ENCODE data around the gene KIF17.

The KIF17 gene

DNA sequence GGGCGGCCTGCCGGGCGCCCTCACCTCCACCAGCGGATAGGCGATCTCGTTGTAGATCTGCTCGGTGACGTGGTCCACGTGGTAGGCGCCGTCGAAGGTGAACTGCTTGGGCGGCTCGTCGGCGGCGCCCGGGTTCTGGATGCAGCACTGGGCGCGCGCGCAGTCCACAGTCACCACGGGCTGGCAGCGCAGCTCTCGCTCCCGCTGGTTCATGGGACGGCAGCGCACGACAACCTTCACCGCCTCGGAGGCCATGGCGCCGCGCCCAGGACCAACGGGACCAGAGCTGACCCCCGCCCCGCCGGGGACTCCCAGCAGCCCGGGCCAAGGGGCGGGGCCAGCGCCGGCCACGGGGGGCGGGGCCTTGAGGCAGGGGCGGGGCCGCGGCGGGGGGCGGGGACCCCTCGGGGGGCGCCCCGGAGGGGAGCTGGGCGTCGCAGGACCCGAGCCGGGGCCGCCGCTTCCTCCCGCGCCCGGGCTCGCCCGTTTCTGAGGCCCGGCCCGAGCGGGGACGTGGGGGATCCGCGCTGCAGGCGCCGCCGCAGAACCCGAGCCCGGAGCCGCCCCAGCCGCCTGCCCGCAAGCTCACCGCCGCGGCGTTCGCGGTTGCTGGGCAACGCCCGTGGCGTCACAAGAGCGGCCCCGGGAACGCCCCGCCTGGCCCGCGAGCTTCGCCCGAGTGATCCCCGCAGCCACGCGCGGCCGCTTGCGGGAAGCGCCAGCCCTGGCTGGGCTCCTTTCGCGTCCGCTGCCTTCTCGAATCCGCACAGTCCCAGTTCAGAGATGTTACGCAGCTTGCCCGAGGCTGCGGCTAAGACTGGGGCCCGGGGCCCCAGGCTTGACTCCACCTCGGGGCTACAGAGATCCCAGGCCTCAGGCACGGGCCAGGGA is at the start of gene KIF17:
Gene KIF17, minus strand, starts transcription at position 556 of the 891 bp plus-strand sequence. Its CDS starts 301 bp downstream, at position 255.
- peak; percentile 27 for DNase-seq

DNA sequence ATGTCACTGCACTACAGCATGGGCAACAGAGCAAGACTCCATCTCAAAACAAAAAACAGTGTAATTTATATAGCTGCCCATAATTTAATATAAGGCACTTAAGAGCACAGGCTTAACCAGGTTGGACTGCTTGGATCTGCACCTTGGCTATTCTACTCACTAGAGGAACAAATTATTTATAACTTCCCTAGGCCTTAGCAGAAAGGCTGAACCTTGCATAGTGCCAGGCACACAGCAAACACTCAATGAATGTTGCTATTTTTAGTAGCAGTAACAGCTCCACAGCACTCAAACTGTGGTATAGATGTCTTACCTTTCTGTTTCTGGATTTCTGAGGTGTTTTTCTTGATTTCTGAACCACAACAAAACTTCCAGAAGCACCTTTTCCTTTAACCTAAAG is 49.5 kb upstream of the KIF17 start:
- DNase-seq = no peak

DNA sequence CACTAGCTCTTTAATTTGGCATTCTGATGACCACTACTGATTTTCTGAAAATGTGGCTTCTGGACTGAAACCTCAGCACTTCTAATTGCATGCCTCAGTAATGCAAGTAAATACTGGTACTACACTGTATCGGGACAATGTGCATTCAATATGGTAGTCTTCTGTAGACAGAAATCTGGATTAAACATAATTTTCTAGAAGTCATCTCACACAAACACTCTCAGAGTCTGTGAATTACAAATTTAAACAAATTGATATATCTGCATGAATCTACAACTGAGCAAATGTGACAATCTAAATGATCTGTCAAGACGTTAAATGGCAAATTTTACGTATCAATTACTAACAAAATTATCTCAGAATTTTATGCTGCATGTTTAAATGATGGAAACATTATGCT is 45.6 kb upstream of the KIF17 start:
- no peak for DNase-seq

DNA sequence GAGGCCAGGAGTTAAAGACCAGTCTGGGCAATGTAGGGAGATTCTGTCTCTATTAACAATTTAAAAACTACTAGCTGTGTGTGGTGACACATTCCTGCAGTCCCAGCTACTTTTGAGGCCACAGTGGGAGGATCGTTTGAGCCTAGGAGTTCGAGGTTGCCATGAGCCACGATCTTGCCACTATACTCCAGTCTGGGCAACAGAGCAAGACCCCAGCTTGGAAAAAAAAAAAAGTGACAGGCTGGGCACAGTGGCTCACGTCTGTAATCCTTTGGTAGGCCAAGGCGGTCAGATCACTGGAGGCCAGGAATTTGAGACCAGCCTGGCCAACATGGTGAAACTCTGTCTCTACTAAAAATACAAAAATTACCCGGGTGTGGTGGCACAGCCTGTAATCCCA is 42.5 kb upstream of the KIF17 start:
- no peak for DNase-seq

DNA sequence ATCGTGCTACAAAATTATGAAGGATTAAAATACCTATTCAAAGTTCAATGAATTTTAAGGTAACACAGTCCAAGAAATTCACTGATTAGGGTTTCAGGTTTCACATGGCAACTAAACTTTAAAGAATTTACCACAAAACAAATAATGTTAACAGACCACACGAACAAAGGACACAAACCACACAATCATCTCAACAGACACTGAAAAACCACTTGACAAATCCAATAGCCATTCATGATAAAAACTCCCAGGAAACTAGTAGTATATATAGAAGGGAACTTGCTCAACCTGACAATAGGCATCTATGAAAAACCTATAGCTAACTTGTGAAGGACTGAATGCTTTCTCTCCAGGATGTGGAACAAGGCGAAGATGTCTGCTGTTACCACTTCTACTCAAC is 35.8 kb upstream of the KIF17 start:
- no peak for DNase-seq

DNA sequence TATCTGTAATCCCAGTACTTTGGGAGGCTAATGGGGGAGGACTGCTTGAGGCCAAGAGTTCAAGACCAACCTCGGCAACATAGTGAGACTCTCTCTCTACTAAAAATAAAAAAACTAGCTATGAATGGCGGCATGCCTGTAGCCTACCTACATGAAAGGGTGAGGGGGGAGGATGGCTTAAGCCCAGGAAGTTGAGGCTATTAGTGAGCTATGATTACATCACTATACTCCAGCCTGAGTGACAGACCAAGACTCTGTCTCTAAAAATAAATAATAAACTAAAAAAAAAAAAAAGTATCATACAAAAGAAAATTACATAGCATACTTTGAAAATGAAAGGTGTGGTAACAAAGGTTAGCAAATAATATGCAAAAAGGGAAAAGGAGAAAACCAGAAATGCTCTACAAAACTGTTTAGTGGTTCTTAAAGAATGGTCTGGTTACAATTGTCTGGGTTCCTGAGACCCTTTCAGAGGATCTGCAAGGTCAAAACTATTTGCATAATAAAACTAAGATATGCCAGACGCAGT is 33.7 kb upstream of the KIF17 start:
- no peak for DNase-seq

DNA sequence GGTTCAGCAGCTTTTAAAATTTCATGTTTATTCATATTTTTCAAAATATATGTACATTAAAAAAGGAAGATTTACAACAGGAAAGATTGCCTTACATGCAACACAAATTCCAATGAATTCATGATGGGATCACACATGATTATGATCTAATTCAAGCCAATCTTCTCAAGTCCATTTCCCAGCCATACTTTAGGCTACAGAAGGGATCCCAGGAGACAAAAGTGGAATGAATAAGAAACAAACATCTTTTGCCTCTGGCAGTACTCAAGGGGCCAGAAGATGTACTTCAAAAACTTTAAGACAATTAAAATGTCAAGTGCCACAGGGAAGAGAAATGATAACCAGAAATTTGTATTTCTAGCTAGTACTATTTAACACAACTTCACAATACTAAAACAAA is 24.9 kb upstream of the KIF17 start:
- no peak for DNase-seq

DNA sequence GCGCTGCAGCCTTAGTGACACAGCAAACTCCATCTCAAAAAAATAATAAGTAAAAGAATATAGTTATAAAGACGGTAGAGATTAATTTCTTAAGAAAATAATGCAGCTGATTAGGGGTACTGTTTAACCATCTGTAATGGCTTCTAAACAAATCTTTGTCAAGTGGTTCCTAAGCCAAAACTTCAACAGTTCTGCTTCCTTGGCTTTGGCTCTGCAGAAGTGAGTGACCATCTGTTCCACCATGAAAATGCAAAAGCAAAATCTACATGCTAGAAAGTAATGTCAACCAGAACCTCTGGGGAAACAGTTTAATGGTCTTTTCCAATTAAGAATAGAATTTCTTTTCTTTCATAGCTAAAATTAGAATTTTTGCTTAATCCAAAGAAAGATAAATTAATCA is 23.0 kb upstream of the KIF17 start:
- no peak for DNase-seq

DNA sequence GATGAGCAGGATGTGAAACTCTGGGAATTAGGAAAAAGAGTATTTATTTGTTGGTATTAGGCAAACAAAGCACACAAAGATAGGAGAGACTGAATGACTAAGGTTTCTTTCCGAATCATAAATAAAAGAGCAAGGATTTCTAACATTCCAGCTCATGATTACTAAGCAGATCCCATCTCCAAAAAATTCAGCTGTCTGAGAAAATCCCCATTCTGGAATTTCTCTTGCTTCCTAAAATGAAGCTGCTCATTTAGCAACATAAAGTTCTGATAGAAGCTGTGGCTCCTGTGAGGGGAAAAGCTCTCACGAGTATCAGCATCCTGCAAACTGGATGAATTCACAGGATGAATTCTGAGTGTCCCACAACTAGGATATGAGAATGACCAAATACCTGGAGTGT is 21.4 kb upstream of the KIF17 start:
- no peak for DNase-seq

DNA sequence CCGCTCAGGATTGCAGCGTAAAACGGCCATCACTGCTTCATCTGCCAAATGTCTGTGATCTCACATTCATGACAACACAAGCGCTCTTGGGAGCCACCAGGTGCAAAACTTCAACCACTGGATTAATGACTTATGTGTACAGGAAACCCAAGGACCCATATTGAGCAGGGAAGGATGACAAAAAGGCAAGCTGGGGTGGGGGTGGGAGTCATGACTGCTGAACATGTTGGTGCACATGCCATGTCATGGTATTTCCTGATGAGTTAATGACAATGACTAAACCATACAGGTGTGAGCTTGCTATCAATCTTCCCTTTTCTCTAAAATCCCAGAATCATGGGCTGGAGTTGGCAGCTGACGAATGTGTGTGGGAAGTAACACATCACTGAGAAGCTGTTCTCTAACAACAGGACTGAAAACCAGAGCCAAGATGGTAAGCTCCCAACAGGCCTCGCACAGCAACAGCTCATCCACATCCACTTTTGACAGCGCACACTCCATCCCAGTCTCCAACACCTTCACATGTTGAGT is 17.8 kb upstream of the KIF17 start:
- no peak for DNase-seq

DNA sequence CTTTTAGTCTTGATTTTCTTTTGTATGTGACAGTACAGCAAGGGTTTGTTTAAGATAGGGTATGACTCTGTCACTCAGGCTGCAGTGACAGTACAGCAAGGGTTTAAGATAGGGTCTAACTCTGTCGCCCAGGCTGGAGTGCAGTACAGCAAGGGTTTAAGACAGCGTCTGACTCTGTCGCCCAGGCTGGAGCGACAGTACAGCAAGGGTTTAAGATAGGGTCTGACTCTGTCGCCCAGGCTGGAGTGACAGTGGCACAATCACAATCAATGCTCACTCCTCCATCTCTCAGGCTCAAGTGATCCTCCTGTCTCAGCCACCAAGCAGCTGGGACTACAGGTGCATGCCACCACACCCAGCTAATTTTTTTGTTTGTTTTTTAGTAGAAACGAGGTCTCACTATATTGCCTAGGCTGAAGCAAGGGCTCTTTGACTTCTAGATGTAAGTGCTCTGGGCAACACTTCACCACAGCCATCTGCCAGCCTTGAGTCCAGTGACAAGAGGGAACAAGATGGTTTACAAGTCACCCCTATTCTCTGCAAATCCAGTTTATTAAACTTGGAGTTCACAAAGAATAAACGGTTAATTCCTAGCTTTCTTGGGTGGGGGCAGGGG is 15.7 kb upstream of the KIF17 start:
- no peak for DNase-seq

DNA sequence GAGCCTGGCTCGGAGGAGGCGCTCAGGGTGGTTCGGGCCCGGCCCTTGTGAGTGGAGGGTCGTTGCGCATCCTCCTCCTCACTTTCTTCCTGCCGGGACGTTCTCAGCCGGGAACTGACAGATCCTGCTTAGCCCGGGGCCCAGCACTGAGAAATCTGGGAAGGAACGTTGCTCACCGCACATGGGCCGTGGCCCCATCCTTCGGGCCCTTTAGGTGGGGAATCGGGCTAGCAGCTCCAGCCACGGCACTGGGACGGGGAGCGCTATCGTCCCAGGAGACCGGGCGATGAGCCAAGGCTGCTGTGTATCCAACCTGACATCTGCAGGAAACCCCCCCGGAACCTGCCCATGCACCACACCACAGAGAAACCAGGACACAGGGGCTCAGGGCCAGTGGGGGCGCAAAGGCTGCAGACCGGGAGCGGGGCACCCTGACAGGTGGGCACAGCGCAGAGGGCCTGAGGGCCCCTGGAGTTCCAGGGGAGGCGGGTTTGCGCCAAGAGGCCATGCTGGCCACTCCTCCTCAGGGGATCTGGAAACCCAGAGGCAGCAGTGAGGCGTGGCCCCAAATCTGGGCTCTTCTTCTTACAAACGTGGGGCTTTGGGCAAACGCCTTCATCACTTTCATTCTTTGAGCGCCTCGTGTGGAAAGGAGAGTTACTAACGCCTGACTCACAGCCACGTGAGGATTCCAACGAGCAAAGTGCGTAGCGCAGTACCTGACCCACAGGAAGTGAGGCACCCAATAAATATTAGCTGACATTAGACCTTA is 15.0 kb upstream of the KIF17 start, which contains the start of gene SH2D5:
Gene SH2D5, minus strand, starts transcription at position 116 of the 772 bp plus-strand sequence. CDS start 4,659 bp downstream, outside the sequence.
- DNase-seq = peak; percentile 68

DNA sequence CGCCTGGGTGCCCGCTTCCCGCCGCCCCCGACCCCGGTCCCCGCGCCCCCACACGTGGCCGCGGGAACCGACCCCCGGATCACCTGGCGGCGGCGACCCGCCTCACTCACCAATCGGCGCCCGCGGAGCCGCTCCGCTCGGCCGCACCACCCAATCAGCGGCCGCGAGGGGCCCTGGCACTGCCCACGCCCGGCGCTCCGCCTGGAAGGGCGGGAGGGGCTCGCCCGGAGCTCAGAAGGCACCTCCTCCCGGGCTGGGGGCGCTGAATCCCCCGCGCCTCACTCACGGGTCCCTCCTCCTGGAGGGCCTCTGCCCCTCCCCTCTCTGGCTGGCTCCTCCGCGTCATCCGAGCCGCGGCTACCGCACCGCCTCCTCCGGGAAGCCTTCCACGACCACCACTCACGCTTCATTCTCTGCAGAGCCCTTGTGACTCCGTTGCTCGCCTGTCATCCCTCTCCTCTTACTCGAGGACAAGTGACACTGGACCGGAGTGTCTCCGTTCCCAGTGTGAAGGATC is 14.3 kb upstream of the KIF17 start:
- DNase-seq = no peak

DNA sequence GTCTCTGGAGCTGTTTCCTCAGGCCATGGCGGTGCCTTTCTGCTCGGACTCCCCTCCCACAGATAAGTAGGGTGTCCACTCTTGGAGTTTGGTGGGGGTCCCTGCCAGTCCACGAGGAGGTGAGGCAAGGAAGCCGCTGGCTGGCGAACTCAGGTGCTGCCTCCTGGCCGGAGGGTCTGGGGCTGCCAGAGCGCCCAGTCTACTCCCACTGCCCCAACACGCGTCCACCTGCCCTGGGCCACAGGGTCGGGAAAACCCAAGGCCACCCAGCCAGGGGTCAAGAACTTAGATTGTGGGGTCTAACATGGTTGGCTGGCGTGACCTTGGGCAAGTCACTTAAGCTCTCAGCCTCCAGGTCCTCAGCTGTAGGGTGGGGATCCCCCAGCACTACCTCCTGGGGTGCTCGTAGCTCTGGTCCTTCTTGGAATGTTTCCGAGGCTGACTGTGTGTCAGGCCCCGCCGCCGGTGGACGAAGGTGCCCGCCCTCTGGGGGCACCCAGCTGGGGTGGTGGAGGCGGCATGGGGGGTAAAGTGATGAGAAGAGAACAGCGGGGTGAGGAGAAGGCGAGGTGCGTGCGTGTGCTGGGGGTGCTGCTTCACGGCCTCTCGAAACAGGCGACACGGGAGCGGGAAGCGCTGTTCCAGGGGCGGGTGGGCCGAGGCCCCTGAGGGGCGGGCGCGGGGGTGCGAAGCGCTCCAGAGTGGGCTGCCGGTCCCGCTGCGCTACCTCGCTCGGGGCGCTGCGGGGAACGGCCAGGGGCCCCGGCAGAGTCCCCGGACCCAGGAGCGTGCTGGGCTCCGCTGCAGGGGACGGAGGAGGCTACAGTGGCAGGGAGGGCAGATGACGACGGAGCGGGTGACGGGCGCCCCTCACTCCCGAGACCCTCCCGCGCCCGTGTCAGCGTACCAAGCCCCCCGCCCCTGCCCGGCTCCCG is 13.5 kb upstream of the KIF17 start:
- DNase-seq = no peak

DNA sequence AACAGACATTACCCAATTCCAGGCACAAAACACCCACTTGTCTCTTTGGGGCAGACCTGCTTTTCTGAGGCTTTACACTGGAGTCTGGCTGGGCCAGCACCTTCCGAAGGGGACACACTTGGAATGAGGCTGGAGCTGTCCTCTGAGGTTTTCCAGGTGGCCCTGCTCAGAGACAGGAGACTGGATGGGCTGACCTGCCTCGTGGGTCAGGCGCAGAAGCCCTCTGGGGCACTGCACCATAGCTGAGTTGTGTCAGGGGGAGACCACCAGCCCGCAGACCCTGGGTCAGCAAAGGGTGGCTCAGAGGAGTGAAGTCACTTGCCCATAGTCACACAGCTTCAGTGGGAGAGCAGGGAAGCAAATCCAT is 12.9 kb upstream of the KIF17 start:
- DNase-seq = no peak

DNA sequence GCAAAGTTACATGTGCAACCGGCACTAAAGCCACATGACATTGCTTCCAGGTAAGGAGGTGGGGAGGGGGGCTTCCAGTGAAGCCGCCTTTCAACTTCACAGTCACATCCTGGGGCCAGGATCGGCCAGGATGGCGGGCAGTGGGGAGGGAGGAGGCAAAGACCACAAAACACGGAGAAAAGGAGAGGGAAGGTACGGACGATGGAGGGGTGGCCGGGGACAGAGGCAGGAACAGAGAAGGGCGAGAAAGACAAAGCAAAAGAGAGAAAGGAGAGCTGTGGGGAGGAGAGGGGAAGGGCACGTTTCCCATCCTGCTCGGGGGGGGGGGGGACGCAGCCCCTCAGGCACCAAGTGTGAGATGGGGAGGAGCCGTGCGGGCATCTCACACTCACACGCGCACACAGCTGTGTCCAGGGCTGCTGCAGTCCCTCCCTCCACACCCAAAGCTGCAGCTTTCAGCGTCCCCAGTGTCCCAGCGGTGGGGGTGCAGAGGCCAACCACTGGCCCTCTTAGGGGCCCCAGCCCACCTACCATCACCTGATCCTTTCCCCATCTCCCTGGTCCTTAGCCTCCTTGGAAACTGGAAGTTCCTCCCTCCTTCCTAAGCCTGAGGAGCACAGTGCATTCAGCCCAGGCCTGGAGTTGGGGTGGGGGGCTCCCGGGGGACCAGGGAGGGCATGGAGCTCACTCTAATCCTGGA is 12.3 kb upstream of the KIF17 start:
- DNase-seq = no peak

DNA sequence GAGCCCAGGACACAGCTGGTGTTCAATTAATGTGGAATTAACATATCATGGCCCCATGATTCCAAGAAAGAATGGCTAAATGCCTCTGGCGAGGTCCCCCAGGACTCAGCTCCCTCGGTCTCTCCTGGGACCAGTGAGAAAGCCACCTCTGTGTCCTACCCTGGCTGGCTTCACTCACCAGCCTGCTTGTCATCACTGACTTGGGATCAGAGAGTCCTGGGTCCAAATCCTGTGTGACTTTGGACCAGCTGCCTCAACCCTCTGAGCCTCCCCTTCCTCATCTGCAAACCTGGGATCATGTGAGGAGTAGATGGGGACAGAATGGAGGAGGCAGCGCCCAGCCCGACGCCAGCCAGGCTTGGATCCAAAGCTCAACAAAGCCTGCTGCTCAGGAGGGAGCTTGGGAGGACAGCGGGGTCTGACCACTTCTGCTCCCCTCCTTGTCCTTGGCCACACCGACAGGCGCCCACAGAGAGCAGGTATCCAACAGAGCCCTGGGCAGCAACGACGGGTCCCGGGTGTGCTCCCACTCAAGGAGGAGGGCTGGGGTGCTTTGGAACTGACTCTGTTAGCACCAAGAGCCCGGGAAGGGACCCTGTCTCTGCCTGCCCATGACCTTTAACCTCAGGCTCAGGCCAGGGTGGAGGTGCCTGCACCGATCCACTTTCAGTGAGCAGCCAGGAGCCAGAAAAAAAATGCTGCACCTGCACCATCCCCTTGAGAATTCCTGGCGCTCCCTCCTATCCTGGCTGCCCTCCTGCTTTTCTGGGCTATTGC is 11.5 kb upstream of the KIF17 start:
- DNase-seq = no peak

DNA sequence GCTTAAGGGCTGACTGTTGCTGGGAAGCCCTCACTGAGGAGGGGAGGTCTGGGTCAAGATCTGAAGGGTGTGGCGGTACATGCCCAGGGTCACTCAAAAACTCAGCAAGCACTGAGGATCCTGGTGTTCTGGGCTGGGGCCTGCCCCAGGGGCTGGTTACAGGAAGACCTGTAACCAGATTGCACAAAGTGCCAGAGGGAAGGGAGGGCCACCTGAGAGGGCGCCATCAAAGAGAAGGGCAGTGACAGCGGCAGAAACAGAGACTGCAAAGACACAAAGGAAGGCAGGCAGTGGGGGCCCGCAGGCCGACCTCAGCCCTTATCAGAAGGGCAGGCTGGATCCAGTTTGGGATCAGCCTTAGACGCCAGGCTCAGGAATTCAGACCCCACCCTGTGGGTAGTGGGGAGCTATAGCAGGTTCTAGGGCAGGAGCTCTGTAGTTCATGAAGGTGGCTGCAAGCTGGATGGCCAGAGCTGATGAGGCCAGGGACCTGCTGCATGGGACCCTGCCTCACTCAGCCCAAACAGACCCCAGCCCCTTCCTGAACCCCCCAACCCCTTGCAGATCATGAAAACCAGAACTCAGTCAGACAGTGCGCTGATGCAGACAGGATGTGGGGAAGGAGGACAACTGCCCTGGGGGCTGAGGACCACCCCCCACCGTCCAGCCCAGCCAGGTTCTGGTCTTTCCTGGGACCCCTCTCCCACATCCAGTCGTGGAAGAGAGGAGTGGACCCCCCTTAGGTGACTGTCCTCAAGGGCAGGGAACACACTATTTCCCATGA is 10.8 kb upstream of the KIF17 start:
- DNase-seq = no peak

DNA sequence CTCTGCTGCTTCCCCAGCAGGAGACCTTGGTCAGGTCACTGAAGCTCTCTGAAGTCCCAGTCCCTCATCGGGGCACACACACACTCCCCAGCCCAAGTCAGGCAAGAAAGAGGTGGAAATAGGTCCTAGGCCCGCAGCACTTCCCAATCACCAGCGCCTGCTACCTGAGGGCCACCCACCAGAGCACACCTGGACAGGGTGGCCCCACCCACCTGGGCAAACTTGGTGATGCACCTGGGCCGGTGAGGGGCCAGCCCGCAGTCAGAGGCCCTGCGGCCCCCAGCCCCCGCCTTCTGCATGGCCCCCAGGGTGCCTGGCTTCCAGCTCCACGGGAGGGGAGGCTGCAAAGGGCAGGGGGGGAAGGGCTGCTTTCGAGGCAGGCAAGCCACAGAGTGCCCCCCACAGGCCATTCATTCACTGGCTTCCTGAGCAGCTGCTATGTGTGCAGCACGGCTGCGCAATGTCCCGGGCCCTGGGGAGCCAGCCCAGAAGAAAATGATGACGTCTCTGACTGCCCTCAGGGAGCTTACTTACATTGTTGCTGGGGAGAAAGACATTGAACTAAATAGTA is 10.0 kb upstream of the KIF17 start:
- DNase-seq = no peak

All from NCI-H2107 (cell line).